Naive thymus-derived CD4-positive, alpha-beta T cell (primary cell): ENCODE measurements around the gene SMCHD1. TPM values are rescaled to one million over a fixed set of nuclear protein-coding genes. Genes with fewer than 3 reads are reported as not detected.

Experiments
- ATAC-seq: fragments of 150-1000 bp; cut with Tn5 transposase; 2 replicates; pipeline ENCODE4 v1.10.0; 2021; ENCODE audit warnings: mild to moderate bottlenecking, moderate library complexity
- CTCF ChIA-PET: fragments of 350-600 bp; sonication (Branson Sonifier 250); formaldehyde crosslinking; loops from one replicate; lab custom pipeline; 2021; ENCODE audit warnings: antibody characterized with exemption; lab: Charles Lee
- POLR2A ChIA-PET: fragments of 350-600 bp; sonication (Branson Sonifier 250); formaldehyde crosslinking; loops from one replicate; lab custom pipeline; 2021; ENCODE audit warnings: antibody characterized with exemption, inconsistent platforms; lab: Charles Lee
- DNase-seq, 9 donors: peaks; one replicate each; pipeline versions ENCODE4 v3.0.0 to v3.0.0-alpha.2; 2020 to 2022; ENCODE audit warnings: mixed read lengths in 1 of 9
- H3K27ac ChIP-seq: one replicate; pipeline ENCODE4 v1.7.0; 2013; ENCODE audit warnings: mild to moderate bottlenecking, low read depth, low read length, moderate library complexity
- H3K27me3 ChIP-seq, 2 donors: one replicate each; pipeline ENCODE4 v1.7.0; 2013; ENCODE audit warnings: low read length in 2 of 2, mild to moderate bottlenecking in 2 of 2, moderate library complexity in 2 of 2; ENCODE audit not compliant: control insufficient read depth in 2 of 2, insufficient read depth in 2 of 2
- H3K36me3 ChIP-seq, 3 experiments: 1 replicate in 2 of 3; 2 replicates in 1 of 3; pipeline ENCODE4 v1.7.0; 2013; ENCODE audit warnings: low read length in 3 of 3, mild to moderate bottlenecking in 3 of 3, moderate library complexity in 1 of 3; ENCODE audit not compliant: insufficient read depth in 3 of 3, control insufficient read depth in 2 of 3
- H3K4me1 ChIP-seq, 2 donors: one replicate each; pipeline ENCODE4 v1.7.0; 2013; ENCODE audit warnings: low read length in 2 of 2, mild to moderate bottlenecking in 2 of 2, moderate library complexity in 1 of 2; ENCODE audit not compliant: control insufficient read depth in 2 of 2, insufficient read depth in 2 of 2
- H3K4me3 ChIP-seq: 2 replicates; pipeline ENCODE4 v1.7.0; 2013; ENCODE audit warnings: mild to moderate bottlenecking, low read length
- H3K9me3 ChIP-seq, 3 experiments: 1 replicate in 2 of 3; 2 replicates in 1 of 3; pipeline ENCODE4 v1.7.0; 2013; ENCODE audit warnings: low read length in 3 of 3; ENCODE audit not compliant: control insufficient read depth in 2 of 3
- H3K27ac Mint-ChIP-seq, 9 donors: one replicate each; pipeline ENCODE4 v1.8.0; 2020 to 2022; ENCODE audit warnings: mixed read lengths in 9 of 9, mild to moderate bottlenecking in 8 of 9, moderate library complexity in 5 of 9, inconsistent platforms in 2 of 9
- H3K27me3 Mint-ChIP-seq, 5 donors: one replicate each; pipeline ENCODE4 v1.8.0; 2021 to 2022; ENCODE audit warnings: mixed read lengths in 5 of 5, mild to moderate bottlenecking in 1 of 5
- H3K36me3 Mint-ChIP-seq, 5 donors: one replicate each; pipeline ENCODE4 v1.8.0; 2020 to 2022; ENCODE audit warnings: mixed read lengths in 5 of 5, mild to moderate bottlenecking in 3 of 5, inconsistent platforms in 1 of 5
- H3K4me1 Mint-ChIP-seq, 7 donors: one replicate each; pipeline ENCODE4 v1.8.0; 2020 to 2022; ENCODE audit warnings: mixed read lengths in 7 of 7, mild to moderate bottlenecking in 3 of 7, inconsistent platforms in 1 of 7
- H3K4me3 Mint-ChIP-seq, 10 donors: one replicate each; pipeline ENCODE4 v1.8.0; 2020 to 2022; ENCODE audit warnings: mild to moderate bottlenecking in 10 of 10, mixed read lengths in 10 of 10, moderate library complexity in 6 of 10, inconsistent platforms in 2 of 10
- H3K9me3 Mint-ChIP-seq, 11 donors: one replicate each; pipeline ENCODE4 v1.8.0; 2020 to 2022; ENCODE audit warnings: mixed read lengths in 11 of 11, mild to moderate bottlenecking in 4 of 11, inconsistent platforms in 1 of 11, moderate library complexity in 1 of 11
- intact Hi-C, 2 donors: fragments of 100-400 bp; cut with micrococcal nuclease; formaldehyde crosslinking; loops; one replicate each; pipeline ENCODE4 v1.15.1; 2023
- polyA plus RNA-seq, 2 donors: library from polyadenylated mRNA; unstranded; fragments of 300-500 nt; fragmentation: Illumina TruSeq; gene quantifications; one replicate each; pipeline ENCODE4 v1.2.3, GENCODE V29; 2021
- total RNA-seq, 6 experiments: library from RNA in 5 of 6; stranded (reverse) in 5 of 6; gene quantifications; 1 replicate in 5 of 6; 2 replicates in 1 of 6; pipeline ENCODE4 v1.2.3 and lab custom pipeline; 2021 to 2026

SMCHD1 gene
- total and polyA plus RNA-seq, 7 experiments from 2014 or later, result 41.4 to 305 (median 234) TPM

DNA sequence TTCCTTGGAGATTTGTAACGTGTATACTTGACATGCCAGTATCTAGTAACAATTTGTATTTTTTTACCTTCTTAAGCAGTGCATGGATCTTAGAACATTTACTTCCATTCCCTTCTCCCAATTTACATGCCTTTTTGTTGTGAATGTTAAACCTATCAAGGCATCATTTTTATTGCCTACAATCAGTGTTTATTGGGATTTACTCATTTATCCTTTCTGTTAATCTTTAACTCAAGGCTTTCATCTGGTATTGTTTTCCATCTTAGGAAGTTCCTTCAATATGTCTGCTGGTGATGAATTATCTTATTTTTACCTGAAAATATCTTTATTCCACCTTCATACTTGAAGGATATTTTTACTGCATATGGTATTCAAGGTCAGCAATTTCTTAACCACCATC is 102.8 kb downstream of the SMCHD1 start:
- H3K36me3 Mint-ChIP-seq, result peaks cover 0 to 37% (median 29%) of the 10 kb centered on the region in 5 donors
- peaks cover 8 to 10% of the 10 kb centered on the region in 2 donors for H3K4me1 ChIP-seq
- DNase-seq (no peak), ATAC-seq (no peak)
- H3K27ac Mint-ChIP-seq, result peak overlapping the region in 7 of 9 donors; percentile 34 to 84 (median 69)
- ChIA-PET CTCF (no interaction called here), POLR2A (no interaction called here)
- H3K27me3 Mint-ChIP-seq, result no peaks in the 10 kb centered on the region
- H3K36me3 ChIP-seq, result peaks cover 10 to 59% (median 28%) of the 10 kb centered on the region in 3 experiments
- peaks cover 11 to 36% (median 34%) of the 10 kb centered on the region in 7 donors for H3K4me1 Mint-ChIP-seq
- intact Hi-C loops, result loop anchor here in 1 of 2 donors (5.0 kb wide), 1 partner anchor 36 kb away; no protein-coding TSS in a partner anchor
- no peak overlapping the region for H3K4me3 ChIP-seq
- no peaks in the 10 kb centered on the region for H3K9me3 ChIP-seq
- H3K4me3 Mint-ChIP-seq, result peak overlapping the region in 1 of 10 donors; percentile 16
- no peak overlapping the region for H3K27ac ChIP-seq
- H3K27me3 ChIP-seq, result no peaks in the 10 kb centered on the region
- H3K9me3 Mint-ChIP-seq, result no peaks in the 10 kb centered on the region

DNA sequence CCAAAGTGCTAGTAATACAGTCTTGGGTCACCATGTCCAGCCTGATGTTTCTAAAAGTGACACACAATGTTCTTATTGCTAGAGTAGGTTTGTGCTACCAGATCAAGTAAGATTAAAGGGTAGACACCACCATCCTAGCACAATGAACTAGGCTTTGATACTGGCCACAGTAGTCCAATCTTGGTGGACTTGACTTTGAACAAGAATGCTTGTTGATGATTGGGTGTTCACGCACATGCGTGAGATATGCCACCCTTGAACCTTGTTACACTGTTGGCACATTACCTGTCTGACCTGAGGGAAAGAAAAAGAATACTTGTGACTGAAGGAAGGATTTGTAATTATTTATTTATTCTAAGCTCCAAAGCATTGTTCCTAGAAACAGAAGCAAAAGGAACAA is 119.1 kb downstream of the SMCHD1 start:
- Histone ChIP-seq H3K27ac (no peak overlapping the region), H3K4me1 (no peaks in the 10 kb centered on the region), H3K27me3 (no peaks in the 10 kb centered on the region), H3K36me3 (peaks cover 50 to 85% (median 70%) of the 10 kb centered on the region in 3 experiments), H3K4me3 (no peak overlapping the region), H3K9me3 (no peaks in the 10 kb centered on the region)
- Mint-ChIP-seq H3K9me3 (no peaks in the 10 kb centered on the region), H3K36me3 (peaks cover 7 to 63% (median 40%) of the 10 kb centered on the region in 5 donors), H3K4me1 (peaks cover 0 to 15% (median 3%) of the 10 kb centered on the region in 7 donors), H3K27ac (peak overlapping the region in 3 of 9 donors; percentile 5 to 78 (median 69)), H3K4me3 (no peak overlapping the region), H3K27me3 (no peaks in the 10 kb centered on the region)
- ATAC-seq (no peak), DNase-seq (no peak)
- POLR2A ChIA-PET, result interaction anchor here (0.6 kb wide), 1 partner anchor 14 kb away, joined by 3 read pairs; no protein-coding TSS in a partner anchor
- intact Hi-C loops, result loop anchor here (2.0 to 5.0 kb wide), 3 partner anchors 14 to 47 kb away; no protein-coding TSS in a partner anchor
- CTCF ChIA-PET, result interaction anchor here (0.6 kb wide), 1 partner anchor 9 kb away, joined by 4 read pairs; no protein-coding TSS in a partner anchor

DNA sequence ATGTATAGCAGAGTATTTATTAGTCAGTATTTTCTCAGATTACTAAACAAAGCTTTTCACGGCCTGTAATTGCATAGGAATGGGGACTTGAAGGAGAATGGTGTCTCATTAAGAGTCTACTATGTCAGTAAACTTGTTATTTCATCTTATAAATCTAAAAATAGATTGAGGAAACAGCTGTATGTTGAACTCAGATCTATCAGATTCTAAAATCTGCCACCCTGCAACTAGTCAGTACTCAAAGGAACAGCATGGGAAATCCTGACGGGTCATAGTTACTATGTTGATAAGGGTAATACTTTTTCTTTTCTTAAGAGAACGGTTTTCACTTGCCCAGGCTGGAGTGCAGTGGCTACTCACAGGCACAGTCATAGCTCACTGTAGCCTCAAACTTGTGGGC is 121.1 kb downstream of the SMCHD1 start:
- Mint-ChIP-seq H3K4me3 (no peak overlapping the region), H3K27me3 (no peaks in the 10 kb centered on the region), H3K4me1 (peaks cover 0 to 15% (median 0%) of the 10 kb centered on the region in 7 donors), H3K9me3 (no peaks in the 10 kb centered on the region), H3K36me3 (peaks cover 7 to 60% (median 39%) of the 10 kb centered on the region in 5 donors), H3K27ac (peak overlapping the region in 1 of 9 donors; percentile 51)
- DNase-seq (no peak), ATAC-seq (no peak)
- H3K27ac ChIP-seq, result no peak overlapping the region
- POLR2A ChIA-PET, result interaction anchor here (1.0 kb wide), 1 partner anchor 121 kb away, joined by 3 read pairs; the partner anchor contains the start of gene SMCHD1
- CTCF ChIA-PET, result no interaction called here
- H3K4me1 ChIP-seq, result no peaks in the 10 kb centered on the region
- no peak overlapping the region for H3K4me3 ChIP-seq
- H3K27me3 ChIP-seq, result no peaks in the 10 kb centered on the region
- H3K36me3 ChIP-seq, result peaks cover 50 to 80% (median 54%) of the 10 kb centered on the region in 3 experiments
- intact Hi-C loops, result no loop called here
- H3K9me3 ChIP-seq, result no peaks in the 10 kb centered on the region

DNA sequence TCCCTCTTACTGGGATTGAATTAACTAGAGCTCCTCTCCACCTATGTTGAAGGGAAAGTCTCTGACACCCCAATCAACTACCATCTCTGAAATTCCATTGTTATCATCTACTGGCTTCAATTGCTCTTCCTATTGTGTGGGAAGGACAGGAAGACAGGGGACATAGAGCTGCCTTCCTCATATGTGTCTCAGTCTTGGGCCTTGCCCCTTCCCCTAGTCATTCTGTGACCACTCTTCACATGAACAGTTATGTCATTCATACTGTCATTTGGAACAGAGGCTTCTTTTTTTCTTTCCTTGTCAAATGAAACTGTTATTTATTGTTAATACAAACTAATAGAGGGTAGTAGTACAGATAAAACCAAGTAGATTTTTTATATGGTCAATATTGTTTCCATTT is 121.7 kb downstream of the SMCHD1 start:
- no peak for DNase-seq
- H3K27me3 ChIP-seq, result no peaks in the 10 kb centered on the region
- ATAC-seq, result no peak
- H3K9me3 ChIP-seq, result no peaks in the 10 kb centered on the region
- H3K27me3 Mint-ChIP-seq, result no peaks in the 10 kb centered on the region
- H3K27ac Mint-ChIP-seq, result peak overlapping the region in 5 of 9 donors; percentile 16 to 73 (median 36)
- H3K27ac ChIP-seq, result no peak overlapping the region
- no peaks in the 10 kb centered on the region for H3K9me3 Mint-ChIP-seq
- POLR2A ChIA-PET, result no interaction called here
- no peak overlapping the region for H3K4me3 ChIP-seq
- CTCF ChIA-PET, result no interaction called here
- no peaks in the 10 kb centered on the region for H3K4me1 ChIP-seq
- H3K36me3 Mint-ChIP-seq, result peaks cover 7 to 62% (median 45%) of the 10 kb centered on the region in 5 donors
- intact Hi-C loops, result no loop called here
- H3K4me1 Mint-ChIP-seq, result peaks cover 0 to 16% (median 0%) of the 10 kb centered on the region in 7 donors
- H3K36me3 ChIP-seq, result peaks cover 48 to 74% (median 50%) of the 10 kb centered on the region in 3 experiments
- H3K4me3 Mint-ChIP-seq, result no peak overlapping the region

DNA sequence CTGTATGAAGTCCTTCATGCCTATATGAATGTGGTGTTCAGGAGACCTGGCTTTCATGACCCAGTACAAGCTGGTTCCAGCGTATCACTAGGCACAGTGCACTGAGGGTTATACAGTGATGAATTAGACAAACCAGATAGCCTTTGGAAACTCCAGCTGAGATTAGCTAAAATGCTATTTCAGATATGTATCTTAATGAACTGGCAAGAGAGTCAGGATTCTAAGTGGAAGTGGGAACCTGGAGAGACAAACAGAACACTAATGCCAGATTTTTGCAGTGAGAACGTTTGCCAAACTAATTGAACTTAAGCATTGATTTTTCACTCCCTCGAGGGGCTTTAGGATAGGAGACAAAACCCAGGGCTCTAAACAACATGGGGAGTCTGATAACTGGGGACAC is 125.2 kb downstream of the SMCHD1 start:
- Histone ChIP-seq H3K36me3 (peaks cover 40 to 64% (median 42%) of the 10 kb centered on the region in 3 experiments), H3K4me3 (no peak overlapping the region), H3K9me3 (no peaks in the 10 kb centered on the region), H3K27me3 (no peaks in the 10 kb centered on the region), H3K4me1 (no peaks in the 10 kb centered on the region), H3K27ac (no peak overlapping the region)
- no peak for DNase-seq
- H3K27me3 Mint-ChIP-seq, result no peaks in the 10 kb centered on the region
- peaks cover 0 to 2% (median 0%) of the 10 kb centered on the region in 11 donors for H3K9me3 Mint-ChIP-seq
- H3K36me3 Mint-ChIP-seq, result peaks cover 9 to 57% (median 44%) of the 10 kb centered on the region in 5 donors
- no peak for ATAC-seq
- peaks cover 0 to 15% (median 4%) of the 10 kb centered on the region in 7 donors for H3K4me1 Mint-ChIP-seq
- H3K4me3 Mint-ChIP-seq, result no peak overlapping the region
- H3K27ac Mint-ChIP-seq, result peak overlapping the region in 7 of 9 donors; percentile 8 to 68 (median 38)
- ChIA-PET CTCF (interaction anchor here (0.8 kb wide), 1 partner anchor 26 kb away, joined by 3 read pairs; no protein-coding TSS in a partner anchor), POLR2A (interaction anchor here (0.7 kb wide), 1 partner anchor 35 kb away, joined by 3 read pairs; no protein-coding TSS in a partner anchor)
- intact Hi-C loops, result loop anchor here in 1 of 2 donors (5.0 kb wide), 1 partner anchor 33 kb away; no protein-coding TSS in a partner anchor

DNA sequence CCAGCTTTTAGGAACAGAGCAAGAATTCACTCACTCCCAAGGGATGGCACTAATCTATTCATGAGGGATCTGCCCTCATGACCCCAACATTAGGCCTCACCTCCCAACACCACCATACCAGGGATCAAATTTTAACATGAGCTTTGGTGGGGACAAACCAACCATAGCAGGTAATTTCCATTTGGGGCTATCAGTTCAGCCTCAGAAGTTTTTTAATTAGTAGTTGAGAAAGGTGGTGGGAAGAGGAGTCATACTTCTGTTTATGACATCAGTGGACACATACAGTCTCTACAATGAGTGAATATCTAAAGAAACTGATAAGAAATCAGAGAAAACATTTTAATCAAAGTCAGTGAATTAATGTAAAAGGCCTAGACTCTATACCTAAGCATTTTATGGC is 131.7 kb downstream of the SMCHD1 start:
- no peaks in the 10 kb centered on the region for H3K9me3 ChIP-seq
- H3K4me1 ChIP-seq, result no peaks in the 10 kb centered on the region
- H3K27me3 ChIP-seq, result no peaks in the 10 kb centered on the region
- ATAC-seq (no peak), DNase-seq (no peak)
- no peak overlapping the region for H3K27ac ChIP-seq
- Mint-ChIP-seq H3K9me3 (peaks cover 0 to 2% (median 0%) of the 10 kb centered on the region in 11 donors), H3K4me3 (no peak overlapping the region), H3K27ac (peak overlapping the region in 7 of 9 donors; percentile 2 to 79 (median 42)), H3K27me3 (no peaks in the 10 kb centered on the region), H3K36me3 (peaks cover 14 to 50% (median 32%) of the 10 kb centered on the region in 5 donors), H3K4me1 (peaks cover 0 to 12% (median 4%) of the 10 kb centered on the region in 7 donors)
- H3K36me3 ChIP-seq, result peaks cover 19 to 68% (median 48%) of the 10 kb centered on the region in 3 experiments
- intact Hi-C loops, result no loop called here
- no peak overlapping the region for H3K4me3 ChIP-seq
- CTCF ChIA-PET, result no interaction called here
- POLR2A ChIA-PET, result no interaction called here
